ENCODE results near the gene ZFR.

The ZFR gene

DNA sequence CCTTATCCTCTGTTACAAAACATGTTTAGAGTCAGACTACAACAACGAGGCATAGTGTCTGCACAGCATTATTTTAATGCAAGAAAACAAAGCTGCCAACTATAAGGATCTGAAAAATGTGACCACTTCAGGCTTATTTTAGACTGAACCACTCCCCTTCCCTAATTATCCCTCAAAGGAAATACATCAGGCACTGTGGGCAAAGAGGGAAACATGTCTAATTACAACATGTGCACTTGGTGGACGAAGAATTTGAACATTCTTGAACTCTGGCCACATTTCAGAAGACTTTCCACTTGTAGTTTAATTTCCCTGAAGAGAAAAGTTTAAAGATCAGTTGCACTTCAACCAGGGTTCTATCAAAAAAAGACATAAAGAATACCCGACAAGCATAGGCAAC lies 135.6 kb downstream of the ZFR start:
- Mint-ChIP-seq H3K4me3 (peak overlapping the region; percentile 26 to 77 (median 70)), H3K36me3 (ENCODE audit: low read depth) (peaks cover 20% of the 10 kb centered on the region), H3K27ac (peak overlapping the region; percentile 6 to 60 (median 26)), H3K9me3 (no peaks in the 10 kb centered on the region), H3K27me3 (ENCODE audit: low read depth) (no peaks in the 10 kb centered on the region), H3K4me1 (peaks cover 43% of the 10 kb centered on the region)
- TF ChIP-seq, protein P1, sequence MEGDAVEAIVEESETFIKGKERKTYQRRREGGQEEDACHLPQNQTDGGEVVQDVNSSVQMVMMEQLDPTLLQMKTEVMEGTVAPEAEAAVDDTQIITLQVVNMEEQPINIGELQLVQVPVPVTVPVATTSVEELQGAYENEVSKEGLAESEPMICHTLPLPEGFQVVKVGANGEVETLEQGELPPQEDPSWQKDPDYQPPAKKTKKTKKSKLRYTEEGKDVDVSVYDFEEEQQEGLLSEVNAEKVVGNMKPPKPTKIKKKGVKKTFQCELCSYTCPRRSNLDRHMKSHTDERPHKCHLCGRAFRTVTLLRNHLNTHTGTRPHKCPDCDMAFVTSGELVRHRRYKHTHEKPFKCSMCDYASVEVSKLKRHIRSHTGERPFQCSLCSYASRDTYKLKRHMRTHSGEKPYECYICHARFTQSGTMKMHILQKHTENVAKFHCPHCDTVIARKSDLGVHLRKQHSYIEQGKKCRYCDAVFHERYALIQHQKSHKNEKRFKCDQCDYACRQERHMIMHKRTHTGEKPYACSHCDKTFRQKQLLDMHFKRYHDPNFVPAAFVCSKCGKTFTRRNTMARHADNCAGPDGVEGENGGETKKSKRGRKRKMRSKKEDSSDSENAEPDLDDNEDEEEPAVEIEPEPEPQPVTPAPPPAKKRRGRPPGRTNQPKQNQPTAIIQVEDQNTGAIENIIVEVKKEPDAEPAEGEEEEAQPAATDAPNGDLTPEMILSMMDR (IDR thresholded peaks at IDR 0.05; ENCODE audit: unreplicated experiment in 3 of 3) = no peak

DNA sequence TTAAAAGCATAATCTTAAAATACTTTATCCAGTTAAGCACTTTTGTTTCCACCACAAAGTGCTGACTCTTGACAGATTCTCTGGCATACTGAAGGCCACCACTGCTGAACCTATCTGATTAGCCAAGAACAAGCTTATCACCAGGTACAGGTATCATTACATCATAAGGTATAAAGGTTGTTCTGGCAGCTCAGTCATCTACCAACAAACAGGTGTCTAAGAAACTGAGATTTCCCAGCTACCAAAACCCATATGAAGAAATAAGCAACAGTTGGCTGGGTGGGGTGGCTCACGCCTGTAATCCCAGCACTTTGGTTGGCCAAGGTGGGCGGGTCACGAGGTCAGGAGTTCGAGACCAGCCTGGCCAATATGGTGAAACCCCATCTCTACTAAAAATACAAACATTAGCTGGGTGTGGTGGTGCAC lies 136.8 kb downstream of the ZFR start:
- no peaks in the 10 kb centered on the region for H3K9me3 Mint-ChIP-seq
- H3K4me3 Mint-ChIP-seq = no peak overlapping the region
- H3K36me3 Mint-ChIP-seq (ENCODE audit: low read depth) = peaks cover 20% of the 10 kb centered on the region
- no peaks in the 10 kb centered on the region for H3K27me3 Mint-ChIP-seq (ENCODE audit: low read depth)
- no peak overlapping the region for H3K27ac Mint-ChIP-seq
- TF ChIP-seq, protein P1 (IDR thresholded peaks at IDR 0.05; ENCODE audit: unreplicated experiment in 3 of 3) = no peak
- H3K4me1 Mint-ChIP-seq = peaks cover 51% of the 10 kb centered on the region

DNA sequence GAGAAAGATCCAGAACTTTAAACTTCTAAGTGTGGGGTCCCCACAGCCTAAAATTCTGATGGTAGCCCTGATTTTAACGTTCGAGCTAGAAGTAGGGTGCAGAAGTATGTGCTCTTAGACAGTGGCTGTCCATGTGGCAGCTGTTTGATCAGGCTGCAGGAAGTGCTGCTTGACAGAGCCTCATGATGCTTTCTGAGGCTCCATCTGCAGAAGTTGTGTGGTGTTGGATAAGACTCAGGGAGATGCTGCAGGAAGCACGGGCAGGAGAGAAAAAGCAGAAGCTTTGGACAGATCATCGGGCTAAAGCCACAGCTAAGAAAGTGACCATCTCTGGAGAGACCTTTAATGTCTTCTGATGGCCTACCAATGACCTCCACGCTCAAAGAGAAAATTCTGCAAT lies 139.9 kb downstream of the ZFR start:
- H3K36me3 Mint-ChIP-seq (ENCODE audit: low read depth) = peaks cover 13% of the 10 kb centered on the region
- H3K9me3 Mint-ChIP-seq = no peaks in the 10 kb centered on the region
- no peak overlapping the region for H3K4me3 Mint-ChIP-seq
- H3K27ac Mint-ChIP-seq = peak overlapping the region in 2 of 3 experiments; percentile 3 to 16
- no peaks in the 10 kb centered on the region for H3K27me3 Mint-ChIP-seq (ENCODE audit: low read depth)
- TF ChIP-seq, protein P1 (IDR thresholded peaks at IDR 0.05; ENCODE audit: unreplicated experiment in 3 of 3) = no peak
- peaks cover 50% of the 10 kb centered on the region for H3K4me1 Mint-ChIP-seq
